NCI-H146 (cell line): Measurements from ENCODE around the gene CNFN.

Experiments used
- DNase-seq: peaks from one replicate; lab custom pipeline; 2025; lab: John Stamatoyannopoulos, UW

The CNFN gene

GRCh38 chr19:42409477-42409876, 19.4 kb upstream of the CNFN start:
- DNase-seq = no peak

GRCh38 chr19:42407816-42408175, 17.7 kb upstream of the CNFN start:
- DNase-seq = no peak

DNA sequence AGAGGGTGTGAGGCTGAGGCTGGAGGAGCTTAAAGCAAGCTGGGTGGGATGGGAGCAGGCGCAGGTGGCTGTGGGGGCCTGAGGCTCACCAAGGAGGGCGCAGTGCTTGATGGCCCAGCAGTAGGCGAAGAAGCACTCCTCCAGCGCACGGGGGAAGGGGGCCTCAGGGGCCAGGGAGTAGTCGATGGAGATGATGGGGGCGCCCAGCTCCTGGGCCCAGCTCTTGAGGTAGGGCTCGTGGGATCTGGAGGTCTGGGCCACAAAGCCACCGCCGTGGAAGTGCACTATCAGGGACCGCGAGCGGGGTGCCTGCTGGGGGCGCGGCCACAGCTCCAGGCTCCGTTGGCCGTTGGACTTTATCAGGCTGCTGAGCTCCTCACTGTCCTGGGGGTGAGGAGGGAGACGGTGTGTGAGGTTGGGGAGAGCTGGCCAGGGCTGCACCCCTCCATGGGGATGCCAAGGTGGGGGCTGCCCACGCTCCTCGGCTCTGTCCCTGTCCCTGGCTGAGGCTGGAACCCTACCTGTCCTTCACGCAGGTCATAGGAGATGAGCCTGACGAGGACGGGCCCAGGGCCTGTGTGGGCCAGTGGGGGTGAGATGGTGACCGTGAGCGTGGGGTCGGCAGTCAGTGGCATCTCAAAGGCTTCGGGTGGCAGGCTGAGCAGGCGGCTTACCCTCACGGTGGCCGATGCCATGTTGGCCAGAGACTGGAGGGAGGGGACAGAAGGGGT, 17.2 kb upstream of the CNFN start:
- no peak for DNase-seq

DNA sequence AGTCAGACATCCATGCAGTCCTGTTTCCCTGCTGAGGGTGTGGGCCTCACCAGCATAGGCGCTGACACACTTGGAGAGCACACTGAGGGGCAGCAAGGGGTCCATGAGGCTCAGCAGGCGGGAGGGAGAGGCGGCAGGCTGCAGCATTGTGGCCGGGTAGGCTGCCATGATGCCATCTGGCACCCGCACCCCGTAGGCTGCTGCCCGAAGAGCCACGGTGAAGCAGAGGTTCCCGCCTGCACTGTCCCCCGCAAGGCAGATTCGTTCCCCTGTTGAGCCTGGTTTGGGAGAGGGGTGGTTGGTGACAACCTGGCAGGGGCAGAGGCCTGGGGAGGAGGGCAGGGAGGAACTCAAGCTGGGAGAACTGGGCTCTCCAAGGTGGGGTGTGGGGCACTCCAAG, 16.0 kb upstream of the CNFN start:
- DNase-seq = no peak

DNA sequence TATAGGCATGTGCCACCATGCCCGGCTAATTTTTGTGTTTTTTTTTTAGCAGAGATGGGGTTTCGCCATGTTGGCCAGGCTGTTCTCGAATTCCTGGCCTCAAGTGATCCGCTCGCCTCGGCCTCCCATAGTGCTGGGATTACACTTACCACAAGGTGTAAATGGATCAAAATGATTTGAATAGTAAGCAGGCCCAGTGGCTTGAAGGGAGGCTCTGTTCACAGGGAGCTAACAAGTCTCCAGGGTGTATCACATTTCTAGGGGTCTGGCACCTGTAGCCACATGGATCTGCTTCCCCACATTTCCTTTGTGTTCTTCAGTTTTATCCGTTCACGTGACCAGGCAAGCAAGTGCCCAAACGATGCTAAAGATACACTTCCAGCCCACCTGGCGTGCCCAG, 13.5 kb upstream of the CNFN start:
- no peak for DNase-seq

GRCh38 chr19:42402376-42403116, 12.4 kb upstream of the CNFN start:
- DNase-seq = no peak

GRCh38 chr19:42401365-42402303, 11.5 kb upstream of the CNFN start:
- DNase-seq = peak; percentile 77

DNA sequence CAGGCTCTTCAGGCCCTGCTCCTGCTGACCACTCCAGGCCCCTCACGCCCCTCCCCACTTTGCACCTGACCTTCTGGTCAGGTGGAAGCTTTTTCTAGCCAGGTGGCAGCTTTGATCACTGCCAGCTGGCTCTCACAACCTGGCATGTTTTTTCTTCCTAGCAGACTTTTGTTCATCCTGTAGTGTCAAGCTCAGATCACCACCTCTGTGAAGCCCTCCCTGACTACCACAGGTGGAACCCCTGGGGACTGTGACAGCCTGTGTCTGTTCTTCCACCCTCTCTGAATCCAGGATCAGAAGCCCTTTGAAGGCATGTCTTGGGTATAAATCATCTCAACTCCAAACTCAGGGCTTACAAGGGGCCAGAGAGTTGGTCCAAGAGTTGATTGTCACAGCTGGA, 10.3 kb upstream of the CNFN start:
- DNase-seq = no peak

DNA sequence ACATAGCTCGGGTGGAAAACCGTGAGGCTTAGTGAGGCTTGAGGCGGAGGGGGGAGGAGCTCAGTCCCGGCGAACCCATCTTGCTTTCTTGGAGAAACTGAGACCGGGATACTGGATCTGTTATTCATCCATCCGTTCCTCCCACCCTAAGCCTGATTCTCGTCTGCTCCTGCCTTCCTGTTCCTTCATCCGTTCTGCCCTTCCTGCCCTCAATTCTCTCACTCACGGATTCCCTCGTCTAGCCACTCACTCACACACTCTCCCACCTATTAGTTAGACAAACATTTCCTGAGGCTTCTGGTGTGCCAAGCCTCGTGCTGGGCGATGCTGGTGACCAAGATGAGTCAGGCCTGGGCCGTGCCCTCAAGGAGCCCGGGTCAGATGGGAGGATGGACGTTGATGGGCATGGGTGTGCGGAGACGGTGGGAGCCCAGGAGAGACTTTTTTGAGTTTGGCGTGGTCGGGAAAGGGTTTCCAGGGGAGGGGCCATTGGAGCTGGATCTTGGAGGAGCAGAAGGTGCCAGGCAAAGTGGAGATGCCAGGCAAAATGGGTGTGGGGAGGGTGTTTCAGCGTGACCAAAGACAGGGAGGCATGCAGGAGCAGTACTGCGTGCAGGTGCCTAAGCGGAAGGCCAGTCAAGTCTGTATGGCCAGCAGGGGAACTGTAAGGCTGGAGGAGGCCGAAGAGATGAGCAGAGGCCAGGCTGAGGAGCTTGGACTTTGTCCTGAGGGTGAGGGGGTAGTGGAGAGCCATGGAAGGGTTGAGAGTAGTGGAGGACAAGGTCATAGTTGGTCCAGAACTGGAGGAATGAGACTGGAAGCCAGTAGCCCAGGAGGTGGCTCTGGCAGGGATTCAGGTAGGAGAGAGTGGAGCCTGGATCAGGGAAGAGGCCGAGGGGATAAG, 7.4 kb upstream of the CNFN start:
- peak; percentile 35 for DNase-seq

DNA sequence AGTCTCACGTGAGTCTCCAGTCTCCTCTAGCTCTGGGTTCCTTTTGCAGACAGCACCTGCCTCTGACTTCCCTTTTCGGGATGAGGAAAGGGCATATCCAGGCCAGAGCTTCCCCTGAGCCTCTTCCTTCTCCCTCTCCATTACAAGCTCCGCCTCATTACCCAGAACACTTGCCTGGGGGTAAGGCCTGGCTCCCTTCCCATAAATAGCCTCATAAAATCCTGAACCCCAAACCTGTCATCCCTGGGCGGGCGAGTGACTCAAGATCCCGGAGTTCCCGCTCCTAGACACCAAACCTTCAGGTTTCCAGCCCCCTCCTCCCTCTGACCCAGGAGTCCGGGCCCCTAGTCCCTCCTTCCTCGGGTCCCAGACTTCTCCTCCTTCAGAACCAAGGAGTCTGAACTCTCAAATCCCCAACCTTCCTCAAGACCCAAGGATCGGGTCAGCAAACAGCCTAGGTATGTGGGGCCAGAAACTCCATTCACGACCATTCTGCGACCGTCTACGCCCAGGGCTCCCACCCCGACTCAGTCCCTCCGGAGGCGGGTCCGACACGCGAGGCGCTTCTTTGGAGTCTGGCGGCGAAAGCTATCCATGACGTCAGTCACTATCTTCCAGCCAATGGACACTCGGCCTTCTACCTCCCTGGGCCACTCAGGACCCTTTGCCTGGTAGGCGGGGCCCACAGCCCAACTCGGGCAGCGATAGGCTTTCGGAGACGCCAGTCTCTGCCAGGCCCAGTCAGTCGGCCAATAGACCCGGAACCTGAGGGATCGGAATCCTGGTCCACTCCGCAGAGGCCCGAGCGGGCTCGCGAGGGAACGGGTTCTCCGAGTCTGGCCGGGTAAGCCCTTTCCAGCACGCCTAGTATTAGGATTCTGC, 6.5 kb upstream of the CNFN start:
- DNase-seq = peak; percentile 99

- DNase-seq = no peak
Observed at GRCh38 chr19:42394751-42395150, 4.7 kb upstream of the CNFN start.

DNA sequence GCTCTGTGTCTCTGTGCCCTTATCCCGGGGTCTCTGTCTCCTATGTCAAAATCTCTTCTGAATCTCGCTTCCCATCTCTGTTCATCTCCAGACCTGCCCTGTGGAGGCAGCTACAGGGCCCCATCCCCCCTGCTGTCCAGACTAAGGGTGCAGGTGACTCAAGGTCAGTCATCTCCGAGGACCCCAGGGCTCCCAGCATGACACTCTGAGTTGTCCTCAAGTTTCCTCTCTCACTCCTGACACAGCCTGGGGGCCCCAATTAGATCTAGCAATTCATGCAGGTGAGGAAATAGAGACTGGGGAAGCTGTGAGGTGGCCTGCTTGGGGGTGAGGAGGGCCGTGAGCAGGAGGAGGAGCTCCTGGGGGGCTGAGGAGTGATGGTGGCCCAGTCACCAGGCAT, 2.1 kb upstream of the CNFN start:
- DNase-seq = no peak

DNA sequence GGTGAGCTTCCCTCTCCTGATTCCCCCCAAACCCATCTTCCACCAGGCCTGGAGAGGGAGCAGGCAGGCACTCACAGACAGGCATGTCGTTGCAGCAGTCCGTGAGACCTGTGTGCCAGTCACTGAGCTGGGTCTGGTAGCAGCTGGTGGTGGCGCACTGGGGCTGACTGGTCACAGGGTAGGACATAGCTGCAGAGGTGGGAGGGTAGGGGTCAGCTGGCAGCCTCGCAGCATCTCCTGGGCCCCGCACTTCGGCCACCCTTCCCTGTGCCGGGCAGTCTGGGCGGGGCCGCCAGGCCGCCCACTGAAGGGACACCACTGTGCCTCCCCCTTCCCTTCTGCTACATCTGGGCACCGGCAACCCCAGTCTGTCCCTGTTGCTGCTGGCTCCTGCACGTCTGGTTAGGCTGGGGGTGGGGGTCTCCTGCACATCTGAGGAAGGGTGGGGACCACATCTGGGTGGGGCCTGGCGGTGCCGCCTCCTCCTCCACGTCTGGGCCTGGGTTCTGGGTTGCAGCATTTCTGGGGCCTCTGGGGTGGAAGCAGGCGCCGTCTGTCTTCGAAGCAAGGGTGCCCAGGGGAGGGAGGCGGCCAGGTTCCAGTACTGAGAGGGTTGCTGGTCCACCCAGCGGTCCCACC, 1.1 kb downstream of the CNFN start:
- DNase-seq = no peak

DNA sequence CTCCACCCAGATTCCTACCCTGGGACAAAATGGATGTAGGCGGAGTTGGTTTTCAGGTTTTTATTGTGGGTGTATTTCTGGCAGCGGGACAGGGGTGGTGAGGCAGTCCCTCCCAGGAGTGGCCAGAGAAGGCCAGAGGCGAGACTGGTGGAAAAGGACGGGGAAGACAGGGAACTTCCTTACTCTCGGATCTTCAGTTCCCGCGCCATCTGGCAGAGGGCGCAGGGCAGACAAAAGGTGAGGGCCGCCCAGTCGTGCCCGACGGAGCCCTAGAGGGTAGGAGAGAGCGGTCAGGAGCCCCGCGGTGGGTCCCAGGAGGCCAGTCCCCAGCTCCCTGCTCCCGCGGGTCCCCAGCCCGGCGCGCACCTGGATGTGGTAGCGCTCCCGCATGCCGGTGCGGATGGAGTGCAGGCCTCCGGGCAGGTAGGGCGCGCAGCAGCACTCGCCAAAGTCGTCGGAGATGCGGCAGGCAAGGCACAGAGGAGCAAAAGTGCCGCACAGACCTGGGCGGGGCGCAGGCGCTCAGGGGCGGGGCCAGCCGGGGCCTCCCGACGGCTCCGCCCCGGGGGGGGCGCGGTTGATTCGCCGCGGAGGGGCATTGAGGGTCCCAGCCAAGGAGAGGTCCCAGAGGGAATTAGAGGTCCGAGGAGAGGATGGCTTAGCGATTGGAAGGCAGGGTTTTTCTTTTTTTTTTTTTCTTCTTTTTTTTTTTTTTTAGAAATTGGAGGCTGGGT, 3.0 kb downstream of the CNFN start:
- peak; percentile 89 for DNase-seq

GRCh38 chr19:42380155-42380554, 9.9 kb downstream of the CNFN start:
- DNase-seq = no peak

GRCh38 chr19:42378225-42379215, 11.6 kb downstream of the CNFN start:
- no peak for DNase-seq

DNA sequence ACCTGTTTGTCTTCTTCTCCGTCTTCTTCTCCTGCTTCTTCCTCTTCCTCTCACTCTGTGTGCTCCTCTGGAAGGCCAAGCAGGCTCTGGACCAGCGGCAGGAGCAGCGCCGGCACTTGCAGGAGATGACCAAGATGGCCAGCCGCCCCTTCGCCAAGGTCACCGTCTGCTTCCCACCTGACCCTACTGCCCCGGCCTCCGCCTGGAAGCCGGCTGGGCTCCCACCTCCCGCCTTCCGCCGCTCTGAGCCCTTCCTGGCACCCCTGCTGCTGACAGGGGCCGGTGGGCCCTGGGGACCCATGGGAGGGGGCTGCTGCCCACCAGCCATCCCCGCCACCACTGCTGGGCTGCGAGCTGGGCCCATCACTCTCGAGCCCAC, 13.9 kb downstream of the CNFN start:
- DNase-seq = no peak
